HEK293 (cell line): Measurements from ENCODE around the gene ZNF79.

Experiments used
- ZNF426 ChIP-seq: fragments of 450-650 bp; formaldehyde crosslinking; IDR thresholded peaks from 2 replicates; pipeline ENCODE4 v1.5.1; 2017; ENCODE audit warnings: missing biosample characterization, missing genetic modification characterization, mild to moderate bottlenecking, inconsistent platforms, moderate library complexity
- TF ChIP-seq, protein P1 (sequence below): fragments of 450-650 bp; formaldehyde crosslinking; IDR thresholded peaks from 2 replicates; pipeline ENCODE4 v1.5.1; 2016; ENCODE audit warnings: missing biosample characterization, missing genetic modification characterization
- TF ChIP-seq, protein P2 (sequence below): fragments of 450-650 bp; formaldehyde crosslinking; IDR thresholded peaks from 2 replicates; pipeline ENCODE4 v1.5.1; 2016; ENCODE audit warnings: missing biosample characterization, missing genetic modification characterization

DNA sequence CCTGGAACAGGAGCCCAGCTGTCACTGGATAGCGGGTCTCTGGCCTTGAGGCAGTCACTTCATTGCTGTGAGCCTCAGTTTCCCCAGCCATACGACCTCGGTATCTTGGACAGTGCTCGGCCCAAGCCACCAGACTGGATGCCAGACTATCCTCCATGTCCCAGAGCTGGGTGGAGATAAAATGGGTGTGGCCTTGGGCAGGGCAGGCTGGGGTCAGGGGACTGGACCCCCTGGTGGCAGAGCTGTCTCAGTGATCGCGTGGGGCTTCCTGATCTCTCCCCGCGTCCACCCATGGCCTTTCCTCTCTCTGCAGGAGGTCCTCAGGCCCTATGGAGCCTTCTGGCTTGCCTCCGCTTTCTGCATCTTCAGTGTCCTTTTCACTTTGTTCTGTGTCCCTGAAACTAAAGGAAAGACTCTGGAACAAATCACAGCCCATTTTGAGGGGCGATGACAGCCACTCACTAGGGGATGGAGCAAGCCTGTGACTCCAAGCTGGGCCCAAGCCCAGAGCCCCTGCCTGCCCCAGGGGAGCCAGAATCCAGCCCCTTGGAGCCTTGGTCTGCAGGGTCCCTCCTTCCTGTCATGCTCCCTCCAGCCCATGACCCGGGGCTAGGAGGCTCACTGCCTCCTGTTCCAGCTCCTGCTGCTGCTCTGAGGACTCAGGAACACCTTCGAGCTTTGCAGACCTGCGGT, 17.2 kb upstream of the ZNF79 start:
- TF ChIP-seq ZNF426 (tag by site-specific recombination): no peak
- TF ChIP-seq, protein P1, sequence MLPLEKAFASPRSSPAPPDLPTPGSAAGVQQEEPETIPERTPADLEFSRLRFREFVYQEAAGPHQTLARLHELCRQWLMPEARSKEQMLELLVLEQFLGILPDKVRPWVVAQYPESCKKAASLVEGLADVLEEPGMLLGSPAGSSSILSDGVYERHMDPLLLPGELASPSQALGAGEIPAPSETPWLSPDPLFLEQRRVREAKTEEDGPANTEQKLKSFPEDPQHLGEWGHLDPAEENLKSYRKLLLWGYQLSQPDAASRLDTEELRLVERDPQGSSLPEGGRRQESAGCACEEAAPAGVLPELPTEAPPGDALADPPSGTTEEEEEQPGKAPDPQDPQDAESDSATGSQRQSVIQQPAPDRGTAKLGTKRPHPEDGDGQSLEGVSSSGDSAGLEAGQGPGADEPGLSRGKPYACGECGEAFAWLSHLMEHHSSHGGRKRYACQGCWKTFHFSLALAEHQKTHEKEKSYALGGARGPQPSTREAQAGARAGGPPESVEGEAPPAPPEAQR (tag by site-specific recombination): no peak
- TF ChIP-seq, protein P2, sequence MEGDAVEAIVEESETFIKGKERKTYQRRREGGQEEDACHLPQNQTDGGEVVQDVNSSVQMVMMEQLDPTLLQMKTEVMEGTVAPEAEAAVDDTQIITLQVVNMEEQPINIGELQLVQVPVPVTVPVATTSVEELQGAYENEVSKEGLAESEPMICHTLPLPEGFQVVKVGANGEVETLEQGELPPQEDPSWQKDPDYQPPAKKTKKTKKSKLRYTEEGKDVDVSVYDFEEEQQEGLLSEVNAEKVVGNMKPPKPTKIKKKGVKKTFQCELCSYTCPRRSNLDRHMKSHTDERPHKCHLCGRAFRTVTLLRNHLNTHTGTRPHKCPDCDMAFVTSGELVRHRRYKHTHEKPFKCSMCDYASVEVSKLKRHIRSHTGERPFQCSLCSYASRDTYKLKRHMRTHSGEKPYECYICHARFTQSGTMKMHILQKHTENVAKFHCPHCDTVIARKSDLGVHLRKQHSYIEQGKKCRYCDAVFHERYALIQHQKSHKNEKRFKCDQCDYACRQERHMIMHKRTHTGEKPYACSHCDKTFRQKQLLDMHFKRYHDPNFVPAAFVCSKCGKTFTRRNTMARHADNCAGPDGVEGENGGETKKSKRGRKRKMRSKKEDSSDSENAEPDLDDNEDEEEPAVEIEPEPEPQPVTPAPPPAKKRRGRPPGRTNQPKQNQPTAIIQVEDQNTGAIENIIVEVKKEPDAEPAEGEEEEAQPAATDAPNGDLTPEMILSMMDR (tag by site-specific recombination): no peak
